GM21390 (cell line): ENCODE data around the gene CYFIP2.

ENCODE experiments used
- ATAC-seq: cut with Tn5 transposase; IDR thresholded peaks from one replicate; pipeline ENCODE4 v1.9.1; 2021; ENCODE audit not compliant: unreplicated experiment

CYFIP2 gene

GRCh38 chr5:157253547-157253946 lies 12.4 kb upstream of the CYFIP2 start:
- peak; percentile 35 for ATAC-seq

GRCh38 chr5:157258450-157258849 lies 7.5 kb upstream of the CYFIP2 start:
- no peak for ATAC-seq

- ATAC-seq: no peak
These were observed 6.2 kb upstream of the CYFIP2 start for GRCh38 chr5:157259699-157260098.

GRCh38 chr5:157263496-157264090 lies 2.3 kb upstream of the CYFIP2 start:
- ATAC-seq: no peak

GRCh38 chr5:157266286-157267007 lies 524 bp downstream of the CYFIP2 start:
- peak; percentile 51 for ATAC-seq

- ATAC-seq: no peak
These were observed 1.1 kb downstream of the CYFIP2 start for GRCh38 chr5:157267025-157267424.

GRCh38 chr5:157267761-157268480 lies 2.0 kb downstream of the CYFIP2 start:
- ATAC-seq: no peak

GRCh38 chr5:157269165-157269671 lies 3.3 kb downstream of the CYFIP2 start:
- ATAC-seq: no peak

- no peak for ATAC-seq
These were observed 3.9 kb downstream of the CYFIP2 start for GRCh38 chr5:157269761-157270272.

GRCh38 chr5:157270771-157271170 lies 4.8 kb downstream of the CYFIP2 start:
- ATAC-seq: no peak

- peak; percentile 85 for ATAC-seq
These were observed 5.9 kb downstream of the CYFIP2 start for GRCh38 chr5:157271740-157272271.

GRCh38 chr5:157273131-157273556 lies 7.2 kb downstream of the CYFIP2 start:
- ATAC-seq: peak; percentile 47

- ATAC-seq: no peak
These were observed 9.5 kb downstream of the CYFIP2 start for GRCh38 chr5:157275403-157275802.

GRCh38 chr5:157278319-157279037 lies 12.6 kb downstream of the CYFIP2 start:
- no peak for ATAC-seq

- ATAC-seq: no peak
These were observed 13.8 kb downstream of the CYFIP2 start for GRCh38 chr5:157279605-157280239.

GRCh38 chr5:157280927-157281326 lies 15.0 kb downstream of the CYFIP2 start:
- ATAC-seq: no peak

- no peak for ATAC-seq
These were observed 16.2 kb downstream of the CYFIP2 start for GRCh38 chr5:157282150-157282549.

- peak; percentile 100 for ATAC-seq
These were observed 17.5 kb downstream of the CYFIP2 start for GRCh38 chr5:157283434-157283833.

- ATAC-seq: no peak
These were observed 18.7 kb downstream of the CYFIP2 start for GRCh38 chr5:157284458-157285212.
